ENCODE data around the gene GPR31.
A peak's percentile ranks its signal among the peaks of the same experiment; 100 is the strongest.
"Not testable (repeated sequence)": the region's sequence is repeated elsewhere in the genome, so short reads cannot be mapped to it uniquely, and the experiment has no call there.

GPR31 gene

DNA sequence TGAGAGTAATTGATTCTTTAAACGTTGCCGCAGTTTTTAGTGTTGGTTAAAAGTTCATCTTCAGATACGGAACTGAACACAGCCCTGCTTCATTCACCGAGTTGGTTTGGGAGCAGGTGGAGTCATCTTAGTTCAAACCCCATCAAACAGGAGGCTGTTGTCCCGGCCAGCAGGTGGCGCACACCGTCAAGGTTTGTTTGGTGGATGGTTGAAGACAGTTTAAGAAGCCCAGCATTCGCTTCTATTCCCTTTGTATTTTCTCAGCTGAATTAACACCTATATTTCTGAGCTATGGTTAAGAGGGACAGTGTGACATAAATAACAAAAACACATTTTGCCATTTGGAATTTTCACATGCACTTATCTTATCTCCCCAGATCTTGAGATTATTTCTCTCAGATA lies 25.1 kb upstream of the GPR31 start:
- not testable (repeated sequence) for H3K79me2 ChIP-seq (ENCODE audit: insufficient read depth, low read length); H3K9me3 ChIP-seq (ENCODE audit: insufficient read depth, low read depth, low read length); H3K9me2 ChIP-seq (replicated peaks; ENCODE audit: low read depth, low read length); H3K4me3 ChIP-seq (ENCODE audit: low read length, poor library complexity, severe bottlenecking); H3K4me2 ChIP-seq (ENCODE audit: low read depth, low read length, poor library complexity, severe bottlenecking); H4K20me1 ChIP-seq (ENCODE audit: insufficient read depth, low read length, poor library complexity, severe bottlenecking); H3K27me3 ChIP-seq (ENCODE audit: insufficient read depth, low read length, poor library complexity, severe bottlenecking); H3K36me3 ChIP-seq (ENCODE audit: insufficient read depth, low read length); H2AFZ ChIP-seq (ENCODE audit: low read length); H3K9ac ChIP-seq (ENCODE audit: low read depth, low read length, poor library complexity, severe bottlenecking); H3F3A ChIP-seq (ENCODE audit: low read depth); H3K4me1 ChIP-seq (ENCODE audit: insufficient read depth, low read length, poor library complexity, severe bottlenecking)
- peak; percentile 33; the same call in 1 of the 2 replicates for TF ChIP-seq CTCF (conservative IDR thresholded peaks at IDR 0.05; ENCODE audit: low read length)

GRCh38 chr6:167181351-167181750 lies 23.6 kb upstream of the GPR31 start:
- H4K20me1 ChIP-seq (ENCODE audit: insufficient read depth, low read length, poor library complexity, severe bottlenecking); H3K9ac ChIP-seq (ENCODE audit: low read depth, low read length, poor library complexity, severe bottlenecking); H3K4me1 ChIP-seq (ENCODE audit: insufficient read depth, low read length, poor library complexity, severe bottlenecking); H3K27me3 ChIP-seq (ENCODE audit: insufficient read depth, low read length, poor library complexity, severe bottlenecking); H3K9me3 ChIP-seq (ENCODE audit: insufficient read depth, low read depth, low read length); H3K79me2 ChIP-seq (ENCODE audit: insufficient read depth, low read length); H2AFZ ChIP-seq (ENCODE audit: low read length); H3K4me3 ChIP-seq (ENCODE audit: low read length, poor library complexity, severe bottlenecking); H3K36me3 ChIP-seq (ENCODE audit: insufficient read depth, low read length); H3K9me2 ChIP-seq (replicated peaks; ENCODE audit: low read depth, low read length); H3F3A ChIP-seq (ENCODE audit: low read depth); H3K4me2 ChIP-seq (ENCODE audit: low read depth, low read length, poor library complexity, severe bottlenecking): not testable (repeated sequence)

DNA sequence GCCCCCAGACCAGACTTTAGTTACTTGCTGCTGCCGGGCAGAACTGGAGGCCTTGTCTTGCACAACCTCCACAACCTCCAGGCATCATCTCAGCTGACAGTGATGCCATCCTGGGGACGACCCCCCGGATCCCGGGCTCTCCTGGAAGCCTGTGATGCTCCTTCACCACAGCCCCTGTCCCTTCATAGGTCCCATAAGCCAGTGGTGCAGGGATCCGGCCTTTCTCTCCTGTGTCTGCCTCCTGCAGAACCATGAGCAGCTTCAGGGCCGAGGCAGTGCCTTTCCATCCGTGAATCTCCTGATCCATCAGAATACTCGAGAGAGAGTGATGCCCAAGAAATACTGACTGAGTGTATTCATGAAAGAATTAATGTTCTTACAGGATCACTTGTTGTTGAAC lies 22.3 kb upstream of the GPR31 start:
- H3K9me2 ChIP-seq (replicated peaks; ENCODE audit: low read depth, low read length); H3K36me3 ChIP-seq (ENCODE audit: insufficient read depth, low read length); H3K9me3 ChIP-seq (ENCODE audit: insufficient read depth, low read depth, low read length); H3F3A ChIP-seq (ENCODE audit: low read depth); H4K20me1 ChIP-seq (ENCODE audit: insufficient read depth, low read length, poor library complexity, severe bottlenecking); H2AFZ ChIP-seq (ENCODE audit: low read length); H3K4me1 ChIP-seq (ENCODE audit: insufficient read depth, low read length, poor library complexity, severe bottlenecking); H3K4me2 ChIP-seq (ENCODE audit: low read depth, low read length, poor library complexity, severe bottlenecking); H3K9ac ChIP-seq (ENCODE audit: low read depth, low read length, poor library complexity, severe bottlenecking); H3K4me3 ChIP-seq (ENCODE audit: low read length, poor library complexity, severe bottlenecking); H3K27me3 ChIP-seq (ENCODE audit: insufficient read depth, low read length, poor library complexity, severe bottlenecking); H3K79me2 ChIP-seq (ENCODE audit: insufficient read depth, low read length): not testable (repeated sequence)

GRCh38 chr6:167178896-167179655 lies 21.3 kb upstream of the GPR31 start:
- H3F3A ChIP-seq (ENCODE audit: low read depth); H3K4me2 ChIP-seq (ENCODE audit: low read depth, low read length, poor library complexity, severe bottlenecking); H3K4me1 ChIP-seq (ENCODE audit: insufficient read depth, low read length, poor library complexity, severe bottlenecking); H4K20me1 ChIP-seq (ENCODE audit: insufficient read depth, low read length, poor library complexity, severe bottlenecking); H3K9me3 ChIP-seq (ENCODE audit: insufficient read depth, low read depth, low read length); H3K27me3 ChIP-seq (ENCODE audit: insufficient read depth, low read length, poor library complexity, severe bottlenecking); H3K9me2 ChIP-seq (replicated peaks; ENCODE audit: low read depth, low read length); H3K4me3 ChIP-seq (ENCODE audit: low read length, poor library complexity, severe bottlenecking); H3K36me3 ChIP-seq (ENCODE audit: insufficient read depth, low read length); H3K9ac ChIP-seq (ENCODE audit: low read depth, low read length, poor library complexity, severe bottlenecking); H2AFZ ChIP-seq (ENCODE audit: low read length); H3K79me2 ChIP-seq (ENCODE audit: insufficient read depth, low read length): not testable (repeated sequence)

- H3F3A ChIP-seq (ENCODE audit: low read depth); H2AFZ ChIP-seq (ENCODE audit: low read length); H3K4me3 ChIP-seq (ENCODE audit: low read length, poor library complexity, severe bottlenecking); H3K36me3 ChIP-seq (ENCODE audit: insufficient read depth, low read length); H3K9ac ChIP-seq (ENCODE audit: low read depth, low read length, poor library complexity, severe bottlenecking); H4K20me1 ChIP-seq (ENCODE audit: insufficient read depth, low read length, poor library complexity, severe bottlenecking); H3K4me2 ChIP-seq (ENCODE audit: low read depth, low read length, poor library complexity, severe bottlenecking); H3K9me3 ChIP-seq (ENCODE audit: insufficient read depth, low read depth, low read length); H3K27me3 ChIP-seq (ENCODE audit: insufficient read depth, low read length, poor library complexity, severe bottlenecking); H3K9me2 ChIP-seq (replicated peaks; ENCODE audit: low read depth, low read length); H3K79me2 ChIP-seq (ENCODE audit: insufficient read depth, low read length); H3K4me1 ChIP-seq (ENCODE audit: insufficient read depth, low read length, poor library complexity, severe bottlenecking): not testable (repeated sequence)
Observed at GRCh38 chr6:167177271-167177670, 19.5 kb upstream of the GPR31 start.

DNA sequence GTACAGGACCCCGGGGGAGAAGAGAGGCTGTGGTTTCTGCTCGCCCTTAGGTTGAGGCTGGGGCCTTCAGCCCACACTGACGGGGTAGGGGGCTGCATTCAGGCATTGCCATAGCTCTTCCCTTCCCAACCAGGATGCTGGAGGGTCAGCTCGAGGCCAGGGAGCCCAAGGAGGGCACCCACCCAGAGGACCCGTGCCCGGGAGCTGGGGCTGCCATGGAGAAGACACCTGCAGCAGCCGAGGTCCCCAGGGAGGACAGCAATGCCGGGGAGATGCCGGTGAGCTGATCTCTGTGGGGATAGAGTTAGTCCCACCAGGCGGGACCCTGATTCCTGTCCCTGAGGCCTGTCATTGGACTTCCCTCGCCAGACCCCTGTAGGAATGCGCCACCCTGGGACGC lies 14.2 kb upstream of the GPR31 start:
- not testable (repeated sequence) for H3K9ac ChIP-seq (ENCODE audit: low read depth, low read length, poor library complexity, severe bottlenecking); H3K4me2 ChIP-seq (ENCODE audit: low read depth, low read length, poor library complexity, severe bottlenecking); H3K27me3 ChIP-seq (ENCODE audit: insufficient read depth, low read length, poor library complexity, severe bottlenecking)

DNA sequence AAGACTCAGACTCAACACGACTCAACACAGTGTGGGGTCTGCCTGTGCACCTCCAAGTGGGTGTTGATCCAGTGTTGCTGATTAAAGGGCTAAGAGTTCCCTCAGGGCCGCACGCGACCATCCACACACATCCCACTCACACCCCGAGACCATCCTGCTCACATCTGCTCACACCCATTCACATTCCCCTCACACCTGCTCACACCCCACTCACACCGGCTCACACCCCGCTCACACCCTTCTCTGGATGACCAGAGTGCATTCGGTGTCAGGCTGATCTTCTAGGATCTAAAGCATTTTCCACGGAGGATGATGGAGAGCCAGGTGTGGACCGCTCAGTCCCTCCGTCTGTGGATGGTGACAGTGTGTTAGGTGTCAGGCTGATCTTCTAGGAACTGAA lies 13.5 kb upstream of the GPR31 start:
- H3K4me2 ChIP-seq (ENCODE audit: low read depth, low read length, poor library complexity, severe bottlenecking); H3K4me1 ChIP-seq (ENCODE audit: insufficient read depth, low read length, poor library complexity, severe bottlenecking); H3K9ac ChIP-seq (ENCODE audit: low read depth, low read length, poor library complexity, severe bottlenecking); H3K4me3 ChIP-seq (ENCODE audit: low read length, poor library complexity, severe bottlenecking); H3K9me3 ChIP-seq (ENCODE audit: insufficient read depth, low read depth, low read length); H4K20me1 ChIP-seq (ENCODE audit: insufficient read depth, low read length, poor library complexity, severe bottlenecking); H3K79me2 ChIP-seq (ENCODE audit: insufficient read depth, low read length); H3K27me3 ChIP-seq (ENCODE audit: insufficient read depth, low read length, poor library complexity, severe bottlenecking); H3F3A ChIP-seq (ENCODE audit: low read depth); H3K36me3 ChIP-seq (ENCODE audit: insufficient read depth, low read length); H3K9me2 ChIP-seq (replicated peaks; ENCODE audit: low read depth, low read length); H2AFZ ChIP-seq (ENCODE audit: low read length): not testable (repeated sequence)

More for the DNA sequence above, 14.2 kb upstream of the GPR31 start:
- H3K4me1 ChIP-seq (ENCODE audit: insufficient read depth, low read length, poor library complexity, severe bottlenecking); H3K9me2 ChIP-seq (replicated peaks; ENCODE audit: low read depth, low read length); H3K9me3 ChIP-seq (ENCODE audit: insufficient read depth, low read depth, low read length); H3F3A ChIP-seq (ENCODE audit: low read depth); H2AFZ ChIP-seq (ENCODE audit: low read length); H3K79me2 ChIP-seq (ENCODE audit: insufficient read depth, low read length); H3K36me3 ChIP-seq (ENCODE audit: insufficient read depth, low read length); H3K4me3 ChIP-seq (ENCODE audit: low read length, poor library complexity, severe bottlenecking); H4K20me1 ChIP-seq (ENCODE audit: insufficient read depth, low read length, poor library complexity, severe bottlenecking): not testable (repeated sequence)

All from Loucy (cell line).